Measurements from ENCODE around the gene MATCAP1.

MATCAP1 gene

DNA sequence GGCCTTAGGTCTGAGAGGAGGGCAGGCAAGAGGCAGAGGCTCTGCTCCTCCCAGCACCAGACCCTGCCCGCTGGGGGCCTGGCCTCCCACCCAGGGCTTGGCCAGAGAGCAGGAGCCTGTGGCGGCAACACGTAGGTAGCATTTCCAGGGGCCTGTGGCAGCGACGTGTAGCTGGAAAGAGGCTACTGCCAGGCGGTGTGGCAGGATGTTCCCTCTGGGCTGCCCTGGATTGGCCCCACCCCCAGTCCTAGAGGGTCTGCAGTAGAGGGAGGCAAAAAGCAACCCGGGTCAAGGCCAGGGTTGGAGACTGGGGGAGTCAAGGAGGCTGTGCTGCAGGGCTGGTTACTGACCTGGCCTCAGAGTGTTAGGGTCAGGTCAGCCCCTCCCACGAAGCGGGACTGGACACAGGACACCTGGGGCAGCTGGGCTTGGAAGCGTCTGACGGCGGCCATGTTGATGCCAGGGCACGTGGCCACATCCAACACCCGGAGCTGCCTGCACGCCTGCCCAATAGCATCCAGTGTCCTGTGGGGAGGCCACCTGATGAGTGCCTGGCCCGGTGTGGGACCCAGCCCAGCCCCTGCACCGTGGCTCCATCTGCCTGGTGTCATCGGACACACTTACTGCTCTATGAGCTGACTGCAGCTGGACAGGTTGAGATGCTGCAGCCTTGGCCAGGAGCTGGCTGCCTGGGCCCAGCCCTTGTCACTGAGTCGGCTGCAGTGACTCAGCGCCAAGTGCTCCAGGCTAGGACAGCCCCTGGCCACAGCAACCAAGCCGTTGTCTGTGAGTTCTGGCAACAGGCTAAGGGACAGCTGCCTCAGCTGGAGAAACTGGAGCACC lies 23.7 kb upstream of the MATCAP1 start:
- DNase-seq, result no peak

DNA sequence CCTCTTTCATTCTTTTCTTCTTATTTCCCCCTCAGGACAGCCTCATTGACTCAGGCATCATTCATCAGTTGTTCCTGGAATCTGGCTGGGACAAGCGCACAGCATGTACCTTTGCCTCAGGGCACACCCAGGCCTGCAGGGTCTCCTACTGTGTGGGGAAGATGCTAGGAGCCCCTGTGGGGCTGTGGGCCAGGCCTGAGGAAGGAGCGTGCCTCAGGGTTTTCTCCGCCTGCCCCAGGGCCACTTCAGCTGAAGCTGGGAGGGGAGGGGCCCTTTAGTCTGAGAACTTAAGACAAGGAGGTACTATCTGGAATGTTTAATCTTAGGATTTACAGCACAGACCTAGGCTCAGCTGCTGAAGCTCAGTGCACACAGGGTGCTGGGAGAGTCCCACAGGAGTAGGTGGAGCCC lies 23.1 kb upstream of the MATCAP1 start:
- no peak for DNase-seq

DNA sequence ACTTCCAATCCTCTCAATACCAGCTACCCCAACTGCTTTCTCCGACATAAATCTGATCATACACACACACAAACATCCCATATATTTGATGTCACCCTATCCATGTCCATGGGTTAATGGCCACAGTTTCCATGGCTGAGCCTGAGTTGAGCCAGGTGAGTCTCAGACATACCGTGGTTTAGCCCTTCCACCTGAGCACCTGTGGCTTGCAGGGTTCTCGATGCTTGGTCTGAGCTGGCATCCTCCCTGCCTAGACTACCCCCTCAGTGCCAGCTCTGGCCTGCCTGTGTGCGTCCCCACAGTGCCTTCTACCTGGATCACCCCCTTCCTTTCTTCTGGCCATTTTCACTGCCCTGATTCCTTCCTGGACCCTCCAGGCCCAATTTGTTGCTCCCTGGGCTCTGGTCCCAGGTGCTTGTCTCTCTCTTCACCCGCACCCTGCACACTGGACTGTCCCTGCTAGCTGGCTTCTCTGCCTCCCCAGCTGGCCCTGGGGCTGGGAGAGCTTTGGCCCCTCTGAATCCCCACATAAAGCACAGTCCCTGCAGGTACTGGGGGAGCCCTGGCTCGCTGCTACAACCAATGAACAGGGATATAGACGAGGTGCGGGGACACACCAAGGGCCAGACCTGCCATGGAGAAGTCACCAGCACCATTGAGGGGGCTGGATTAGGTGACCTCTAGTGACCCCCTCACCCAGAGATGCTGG lies 22.5 kb upstream of the MATCAP1 start:
- DNase-seq, result no peak

DNA sequence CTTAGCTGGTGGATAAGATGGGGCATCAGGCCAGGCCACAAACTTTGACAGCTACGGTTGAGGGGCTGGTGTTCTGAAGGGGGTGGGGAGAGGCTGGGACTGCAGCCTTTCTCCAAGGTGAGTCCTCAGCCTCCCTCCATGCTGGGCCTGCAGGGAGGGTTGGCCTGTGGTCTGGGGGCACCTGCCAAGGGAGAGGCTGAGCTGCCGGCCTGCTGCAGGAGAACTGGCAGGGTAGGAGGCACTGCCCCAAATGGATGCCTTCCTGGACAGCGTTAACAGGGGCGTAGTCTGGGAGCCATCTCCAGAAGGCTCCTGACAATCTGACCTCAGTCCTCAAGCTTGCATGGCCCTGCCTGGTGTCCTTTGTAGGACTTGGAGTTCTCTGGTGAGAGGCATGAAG lies 20.3 kb upstream of the MATCAP1 start:
- DNase-seq, result no peak

DNA sequence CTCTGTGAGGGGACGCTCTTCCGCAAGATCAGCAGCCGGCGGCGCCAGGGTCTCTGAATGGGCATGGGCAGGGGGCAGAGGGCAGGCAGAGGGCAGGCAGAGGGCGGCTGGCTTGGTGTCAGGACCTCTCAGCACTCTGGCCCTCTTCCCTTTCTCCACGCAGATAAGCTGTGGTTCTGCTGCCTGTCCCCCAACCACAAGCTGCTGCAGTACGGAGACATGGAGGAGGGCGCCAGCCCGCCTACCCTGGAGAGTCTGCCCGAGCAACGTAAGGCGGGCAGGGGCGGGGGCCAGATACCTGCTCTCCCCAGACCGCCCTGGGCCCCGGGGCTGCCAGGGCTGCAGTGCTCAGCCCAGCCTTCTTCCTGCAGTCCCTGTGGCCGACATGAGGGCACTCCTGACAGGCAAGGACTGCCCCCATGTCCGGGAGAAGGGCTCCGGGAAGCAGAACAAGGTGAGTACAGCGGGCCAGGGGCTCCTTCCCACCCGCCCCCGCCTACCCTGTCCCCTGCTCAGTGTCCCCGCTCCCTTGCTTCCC lies 19.3 kb upstream of the MATCAP1 start:
- DNase-seq, result no peak

DNA sequence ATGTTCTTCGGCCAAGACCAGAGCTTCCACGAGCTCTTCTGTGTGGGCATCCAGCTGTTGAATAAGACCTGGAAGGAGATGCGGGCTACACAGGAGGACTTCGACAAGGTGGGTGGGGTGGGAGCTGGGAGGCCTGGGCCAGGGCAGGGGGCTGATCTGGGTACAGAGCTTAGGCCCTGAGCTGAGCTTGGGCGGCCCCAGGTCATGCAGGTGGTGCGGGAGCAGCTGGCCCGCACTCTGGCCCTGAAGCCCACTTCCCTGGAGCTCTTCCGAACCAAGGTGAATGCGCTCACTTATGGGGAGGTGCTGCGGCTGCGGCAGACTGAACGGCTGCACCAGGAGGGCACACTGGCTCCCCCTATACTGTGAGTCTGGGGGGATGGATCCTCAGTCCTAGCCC lies 18.7 kb upstream of the MATCAP1 start:
- DNase-seq, result no peak

DNA sequence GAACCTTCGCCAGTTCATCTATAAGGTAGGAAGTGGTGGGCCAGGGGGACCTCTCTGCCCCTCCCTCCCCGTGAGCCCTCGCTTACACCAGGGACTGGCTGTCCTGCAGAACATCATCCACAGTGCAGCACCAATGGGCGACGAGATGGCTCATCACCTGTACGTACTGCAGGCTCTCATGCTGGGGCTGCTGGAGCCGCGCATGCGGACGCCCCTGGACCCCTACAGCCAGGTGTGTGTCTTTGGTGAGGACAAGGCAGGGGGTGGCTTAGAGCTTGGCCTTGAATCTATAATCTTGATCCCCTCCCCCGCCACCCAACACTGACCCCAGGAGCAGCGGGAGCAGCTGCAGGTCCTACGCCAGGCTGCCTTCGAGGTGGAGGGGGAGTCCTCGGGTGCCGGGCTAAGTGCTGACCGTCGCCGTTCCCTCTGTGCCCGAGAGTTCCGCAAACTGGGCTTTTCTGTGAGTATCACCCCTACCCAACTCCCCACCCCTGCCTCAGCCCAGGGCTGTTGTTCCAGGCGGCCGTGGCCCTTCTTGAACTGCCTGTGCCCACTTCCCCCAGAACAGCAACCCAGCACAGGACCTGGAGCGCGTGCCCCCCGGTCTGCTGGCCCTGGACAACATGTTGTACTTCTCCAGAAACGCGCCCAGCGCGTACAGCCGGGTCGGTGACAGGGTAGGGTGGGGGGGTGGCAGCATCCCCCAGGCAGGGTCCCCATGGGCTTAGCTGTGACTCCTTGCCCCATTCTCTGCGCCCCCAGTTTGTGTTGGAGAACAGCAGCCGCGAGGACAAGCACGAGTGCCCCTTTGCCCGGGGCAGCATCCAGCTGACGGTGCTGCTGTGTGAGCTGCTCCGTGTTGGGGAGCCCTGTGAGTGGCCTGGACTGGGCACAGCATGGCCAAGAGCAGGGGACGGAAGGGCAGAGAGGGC lies 17.9 kb upstream of the MATCAP1 start:
- DNase-seq, result no peak

DNA sequence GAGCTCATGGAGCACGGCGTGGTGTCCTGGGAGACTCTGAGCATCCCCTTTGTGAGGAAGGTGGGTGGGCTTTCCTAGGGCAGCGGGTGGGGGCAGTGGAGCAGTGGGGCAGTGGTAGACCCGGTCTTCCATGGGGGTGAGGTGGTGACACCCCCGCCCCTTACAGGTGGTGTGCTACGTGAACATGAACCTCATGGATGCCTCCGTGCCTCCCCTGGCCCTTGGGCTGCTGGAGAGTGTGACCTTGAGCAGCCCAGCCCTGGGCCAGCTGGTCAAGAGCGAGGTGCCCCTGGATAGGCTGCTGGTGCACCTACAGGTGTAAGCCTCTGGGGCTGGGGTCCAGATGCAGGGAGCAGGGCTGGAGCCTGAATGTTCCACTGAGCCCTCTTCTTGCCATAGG lies 16.7 kb upstream of the MATCAP1 start:
- DNase-seq, result no peak

DNA sequence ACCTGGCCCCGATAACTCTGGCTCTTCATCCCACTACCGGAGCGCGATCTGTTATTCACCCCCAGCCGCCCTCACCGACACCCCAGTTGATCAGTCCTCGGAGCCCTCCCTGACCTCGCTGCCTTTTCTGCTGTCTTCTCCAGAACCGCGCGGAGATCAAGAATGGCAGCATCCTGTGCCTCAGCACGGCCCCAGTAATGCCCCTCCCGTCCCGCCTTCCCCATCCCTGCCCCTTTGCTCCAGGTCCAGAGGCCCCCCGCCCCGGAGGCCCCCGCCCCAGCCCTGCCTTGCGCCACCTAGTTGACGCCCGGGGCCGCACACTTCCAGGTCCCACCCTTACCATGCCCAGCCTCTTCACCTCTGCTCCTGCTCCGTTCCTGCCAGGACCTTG lies 16.0 kb upstream of the MATCAP1 start:
- DNase-seq, result no peak

DNA sequence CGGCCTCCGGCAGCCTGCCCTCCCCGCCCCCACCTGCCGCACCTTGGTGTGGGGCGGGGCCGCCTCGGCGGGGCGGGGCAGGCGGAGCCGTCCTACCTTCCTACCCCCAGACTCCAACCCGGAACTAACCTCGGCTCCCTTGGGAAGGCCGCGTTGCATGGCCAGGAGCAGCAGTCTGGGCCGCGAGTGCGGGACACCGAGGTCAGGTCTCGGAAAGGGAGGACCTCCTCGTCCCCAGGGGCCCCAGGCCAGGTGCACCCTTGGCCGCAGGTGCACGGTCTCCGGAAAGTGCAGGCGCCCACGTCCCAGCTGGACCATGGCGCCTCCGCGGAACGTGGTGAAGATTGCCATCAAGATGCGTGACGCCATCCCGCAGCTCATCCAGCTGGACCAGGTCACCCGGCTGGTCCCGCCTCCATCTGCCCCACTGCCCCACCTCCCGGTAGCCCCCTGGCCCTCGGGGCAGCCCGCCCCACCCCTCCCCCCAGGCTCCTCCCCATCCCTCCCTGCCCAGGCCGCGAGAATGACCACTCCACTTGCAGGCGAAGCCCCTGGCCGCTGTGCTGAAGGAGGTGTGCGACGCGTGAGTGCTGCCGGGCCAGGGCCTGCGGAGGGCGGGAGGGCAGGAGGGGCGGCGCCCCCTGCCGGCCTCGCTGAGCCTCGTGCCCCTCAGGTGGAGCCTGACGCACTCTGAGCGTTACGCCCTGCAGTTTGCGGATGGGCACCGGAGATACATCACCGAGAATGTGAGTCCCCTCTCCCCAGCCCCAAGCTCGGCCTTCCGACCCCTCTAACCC lies 15.4 kb upstream of the MATCAP1 start, which contains the start of gene ELMO3:
TSS of gene ELMO3 (plus strand) at position 121 of the 797 bp plus-strand sequence. CDS start at position 317, 196 bp downstream.
- DNase-seq, result no peak

DNA sequence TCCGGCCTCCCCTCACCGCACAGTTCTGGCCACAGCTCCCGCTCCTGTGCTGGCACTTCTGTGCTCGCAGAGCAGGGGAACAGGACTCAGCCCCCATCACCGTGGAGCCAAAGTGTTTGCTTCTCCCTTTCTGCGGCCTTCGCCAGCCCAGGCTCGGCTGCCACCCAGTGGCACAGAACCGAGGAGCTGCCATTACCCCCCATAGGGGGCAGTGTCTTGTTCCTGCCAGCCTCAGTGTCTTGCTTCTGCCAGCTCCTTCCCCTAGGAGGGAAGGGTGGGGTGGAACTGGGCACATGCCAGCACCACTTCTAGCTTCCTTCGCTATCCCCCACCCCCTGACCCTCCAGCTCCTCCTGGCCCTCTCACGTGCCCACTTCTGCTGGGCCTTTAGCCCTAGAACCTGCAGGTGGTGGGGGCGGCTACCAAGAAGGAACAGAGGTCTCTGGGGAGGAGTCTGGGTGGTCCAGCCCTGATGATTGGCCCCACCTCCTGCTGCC lies 14.5 kb upstream of the MATCAP1 start:
- DNase-seq, result peak; percentile 9

DNA sequence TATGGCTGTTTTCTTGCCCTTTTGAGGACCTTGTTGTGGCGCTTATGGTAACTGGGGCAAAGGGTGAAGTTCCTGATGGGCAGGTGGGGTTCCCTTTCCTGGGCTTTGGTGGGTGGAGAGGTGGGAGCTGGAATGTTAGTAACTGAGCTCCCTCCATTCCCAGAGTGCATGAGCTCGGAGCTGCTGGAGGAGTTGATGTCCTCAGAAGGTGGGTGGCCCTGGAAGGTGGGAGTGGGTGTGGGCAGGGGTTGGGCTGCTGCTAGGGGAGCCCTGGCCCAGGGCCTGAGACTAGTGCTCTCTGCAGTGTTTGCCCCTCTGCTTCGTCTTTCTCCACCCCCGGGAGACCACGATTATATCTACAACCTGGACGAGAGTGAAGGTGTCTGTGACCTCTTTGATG lies 13.9 kb upstream of the MATCAP1 start:
- no peak for DNase-seq

DNA sequence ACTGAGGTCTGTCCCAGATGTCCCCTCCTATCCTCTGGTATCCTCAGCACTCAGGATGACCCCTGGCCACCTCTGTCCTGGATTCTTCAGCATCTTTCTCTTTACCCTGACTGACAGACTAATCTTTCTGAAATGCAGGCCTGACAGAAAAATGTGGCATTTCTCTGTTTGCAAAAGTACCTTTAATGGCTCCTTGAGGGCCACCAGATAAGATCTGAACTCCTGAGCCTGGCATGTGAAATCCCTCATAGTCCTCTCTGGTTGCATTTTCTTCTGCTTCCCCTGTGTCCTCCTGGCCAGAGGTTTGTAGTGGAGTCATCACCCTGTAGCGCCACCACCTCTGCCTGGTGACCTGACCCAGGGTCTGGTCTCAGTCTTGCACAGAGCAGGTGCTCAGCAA lies 13.1 kb upstream of the MATCAP1 start:
- DNase-seq, result no peak

DNA sequence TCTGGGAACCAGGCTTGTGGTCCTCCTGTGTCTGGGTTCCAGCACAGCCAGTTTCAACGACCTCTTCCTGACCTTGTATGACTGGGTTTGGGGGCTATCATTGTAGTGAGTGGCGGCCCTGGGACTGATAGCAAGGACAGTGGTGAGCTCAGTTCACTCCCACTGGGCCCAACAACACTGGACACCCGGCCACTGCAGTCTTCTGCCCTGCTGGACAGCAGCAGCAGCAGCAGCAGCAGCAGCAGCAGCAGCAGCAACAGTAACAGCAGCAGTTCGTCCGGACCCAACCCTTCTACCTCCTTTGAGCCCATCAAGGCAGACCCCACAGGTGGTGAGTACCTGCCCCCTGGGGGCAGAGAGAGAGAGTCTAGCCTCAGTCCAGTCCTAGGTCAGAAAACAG lies 11.9 kb upstream of the MATCAP1 start:
- DNase-seq, result no peak

DNA sequence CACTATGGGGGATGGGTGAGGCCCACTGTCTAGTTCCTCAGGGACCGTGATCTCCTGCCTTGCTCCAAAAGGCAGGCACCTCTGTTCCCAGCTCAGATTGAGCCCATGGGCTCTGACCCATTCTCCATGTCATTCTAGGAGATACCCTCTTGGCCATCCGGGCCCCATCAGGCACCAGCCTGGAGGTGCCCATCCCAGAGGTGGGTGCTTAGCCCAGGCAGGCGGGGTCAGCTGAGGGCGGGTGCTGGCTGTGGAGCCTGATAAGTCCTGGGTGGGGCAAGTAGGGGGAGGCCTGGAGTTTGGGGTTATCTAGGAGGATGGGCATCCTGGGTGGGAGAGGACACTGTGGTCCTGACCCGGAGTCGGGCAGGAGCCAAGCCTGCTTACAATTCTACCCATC lies 10.5 kb upstream of the MATCAP1 start:
- DNase-seq, result no peak

DNA sequence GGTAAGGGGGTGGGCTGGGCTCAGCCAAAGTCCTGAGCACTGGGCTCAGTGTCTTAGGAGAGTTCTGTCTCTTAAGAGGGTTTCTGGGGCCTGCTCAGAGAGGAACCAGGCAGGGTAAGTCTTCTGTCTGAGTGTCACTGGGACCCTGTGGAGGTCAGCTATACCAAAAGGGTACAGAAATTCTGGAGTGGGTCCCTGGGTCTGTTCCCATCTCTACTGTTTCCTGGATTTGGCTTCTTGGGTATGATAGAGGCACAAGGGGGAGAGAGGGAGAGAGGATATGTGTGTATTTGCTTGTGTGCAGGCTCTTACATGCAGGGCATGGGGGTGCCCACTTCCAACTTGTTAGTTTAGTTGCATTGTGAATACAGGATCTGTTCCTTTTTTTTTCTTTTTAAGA lies 9.8 kb upstream of the MATCAP1 start:
- DNase-seq, result no peak

DNA sequence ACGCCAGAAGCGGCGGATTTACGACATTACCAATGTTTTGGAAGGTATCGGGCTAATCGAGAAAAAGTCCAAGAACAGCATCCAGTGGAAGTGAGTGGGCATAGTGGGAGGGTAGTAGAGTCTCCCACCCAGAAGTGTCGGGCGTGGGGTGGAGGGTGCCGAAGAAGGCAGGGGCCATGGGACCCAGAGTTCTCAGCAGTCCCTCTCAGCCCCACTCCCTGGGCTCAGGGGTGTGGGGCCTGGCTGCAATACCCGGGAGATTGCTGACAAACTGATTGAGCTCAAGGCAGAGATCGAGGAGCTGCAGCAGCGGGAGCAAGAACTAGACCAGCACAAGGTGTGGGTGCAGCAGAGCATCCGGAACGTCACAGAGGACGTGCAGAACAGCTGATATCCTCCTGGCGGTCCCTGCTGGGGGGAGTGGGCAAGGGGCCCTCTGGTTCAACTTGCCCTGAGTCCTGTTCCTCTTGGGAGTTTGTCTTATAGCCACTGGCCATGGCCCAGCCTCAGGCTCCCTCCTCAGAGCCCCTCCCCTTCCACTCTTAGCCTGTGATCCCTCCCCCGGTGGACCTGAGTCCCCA lies 9.1 kb upstream of the MATCAP1 start:
- no peak for DNase-seq

DNA sequence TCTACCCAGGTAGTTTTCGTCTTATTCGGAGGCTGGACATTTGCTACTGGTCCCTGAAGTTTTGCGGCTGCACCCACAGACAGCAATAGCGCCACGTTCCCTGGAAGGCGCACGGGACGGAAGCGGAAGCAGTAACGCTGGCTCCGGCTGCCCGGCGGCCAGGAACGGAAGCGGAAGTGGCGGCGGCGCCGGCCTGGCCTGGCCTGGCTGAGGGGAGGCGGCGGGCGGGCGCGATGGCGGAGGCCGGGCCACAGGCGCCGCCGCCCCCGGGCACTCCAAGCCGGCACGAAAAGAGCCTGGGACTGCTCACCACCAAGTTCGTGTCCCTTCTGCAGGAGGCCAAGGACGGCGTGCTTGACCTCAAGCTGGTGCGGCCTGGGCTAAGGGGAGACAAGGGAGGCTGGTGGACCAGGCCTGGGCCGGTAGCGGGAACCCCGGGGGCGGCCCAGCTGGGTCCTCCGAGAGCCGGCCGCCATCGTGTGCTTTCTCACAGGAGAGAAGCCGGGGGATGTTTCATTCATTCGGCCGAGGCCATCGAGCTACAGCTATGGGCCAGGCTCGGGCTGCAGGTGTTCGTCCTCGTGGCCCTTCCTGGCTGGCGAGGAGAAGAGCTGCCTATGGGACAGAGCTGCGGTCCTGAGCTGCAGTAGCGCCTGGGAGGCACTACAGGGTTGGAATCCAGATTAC lies 8.4 kb upstream of the MATCAP1 start, which contains the start of gene E2F4:
TSS of gene E2F4 (plus strand) at position 161 of the 687 bp plus-strand sequence. CDS start at position 234, 73 bp downstream.
- DNase-seq, result peak; percentile 62

DNA sequence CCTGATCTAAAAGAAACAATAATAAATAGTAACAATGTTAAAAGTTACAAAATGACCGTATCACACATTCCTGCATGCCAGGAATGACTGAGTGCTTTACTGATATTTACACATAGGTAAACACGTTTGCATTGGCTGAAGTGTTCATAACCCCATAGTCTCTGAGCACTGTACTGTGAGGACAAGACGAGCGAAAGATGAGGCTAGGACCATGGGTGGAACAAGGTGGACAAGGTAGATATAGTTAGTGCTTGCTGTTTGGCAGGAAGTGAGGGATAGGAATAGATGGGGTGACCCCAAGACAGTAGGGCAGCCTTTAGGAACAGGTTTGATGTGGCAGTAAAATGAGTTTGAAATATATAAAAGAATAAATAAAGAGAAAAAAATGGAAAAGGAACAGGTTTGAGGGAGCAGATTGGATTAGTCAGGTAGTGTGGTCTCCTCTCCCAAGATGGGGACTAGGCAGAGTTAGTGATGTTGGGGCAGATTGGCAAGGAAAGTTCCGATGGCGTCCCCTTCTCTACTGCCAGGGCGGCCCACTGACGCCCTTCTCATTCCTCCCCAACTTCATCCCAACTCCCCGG lies 7.7 kb upstream of the MATCAP1 start:
- DNase-seq, result no peak

Data from NCI-H1694 treated with DMSO at 0.1 percent for 48 hours (cell line).